Mesodermal cell (in vitro differentiated cells): ENCODE measurements around the gene IL1RAPL2.
"Not testable (repeated sequence)": the region's sequence is repeated elsewhere in the genome, so short reads cannot be mapped to it uniquely, and the experiment has no call there.

Experiments
- H3K27ac ChIP-seq: 2 replicates; pipeline ENCODE4 v1.7.0; 2013; ENCODE audit warnings: mild to moderate bottlenecking, low read depth, low read length, moderate library complexity; ENCODE audit not compliant: severe bottlenecking
- H3K36me3 ChIP-seq: 2 replicates; pipeline ENCODE4 v1.7.1; 2013; ENCODE audit warnings: mild to moderate bottlenecking, low read length, moderate library complexity; ENCODE audit not compliant: control insufficient read depth, insufficient read depth
- H3K4me1 ChIP-seq: one replicate; pipeline ENCODE4 v1.7.1; 2013; ENCODE audit warnings: mild to moderate bottlenecking, low read length; ENCODE audit not compliant: insufficient read depth, control insufficient read depth, poor library complexity, severe bottlenecking
- H3K4me3 ChIP-seq: 2 replicates; pipeline ENCODE4 v1.7.0; 2013; ENCODE audit warnings: low read length, control low read depth, mild to moderate bottlenecking; ENCODE audit not compliant: insufficient read depth, poor library complexity, severe bottlenecking; ENCODE audit errors: extremely low read depth
- H3K9me3 ChIP-seq: 2 replicates; pipeline ENCODE4 v1.7.1; 2013; ENCODE audit warnings: mild to moderate bottlenecking, low read length, moderate library complexity; ENCODE audit not compliant: control insufficient read depth
- WGBS, 2 experiments: methylation state at CpG; one replicate each; pipeline ENCODE4 v1.1.5; 2013; ENCODE audit warnings: missing lambda C conversion rate in 2 of 2; ENCODE audit not compliant: insufficient coverage in 2 of 2; 5-methylcytosine and 5-hydroxymethylcytosine counted together

The IL1RAPL2 gene

GRCh38 chrX:104854790-104855340, 288.9 kb downstream of the IL1RAPL2 start:
- no peak overlapping the region for H3K27ac ChIP-seq

GRCh38 chrX:104863466-104863865, 297.5 kb downstream of the IL1RAPL2 start:
- Histone ChIP-seq H3K36me3 (no peaks in the 10 kb centered on the region), H3K4me3 (no peak overlapping the region), H3K27ac (no peak overlapping the region), H3K9me3 (no peaks in the 10 kb centered on the region), H3K4me1 (peaks cover 7% of the 10 kb centered on the region)
- no CpG with 5 or more reads among the region's 2 CpGs for WGBS, 2 experiments

More at GRCh38 chrX:104854790-104855340, 288.9 kb downstream of the IL1RAPL2 start:
- H3K4me3 ChIP-seq = no peak overlapping the region
- H3K36me3 ChIP-seq = no peaks in the 10 kb centered on the region
- 84 to 100% methylated on average over 1 to 2 of the region's 3 CpGs for WGBS, 2 experiments
- no peaks in the 10 kb centered on the region for H3K4me1 ChIP-seq
- no peaks in the 10 kb centered on the region for H3K9me3 ChIP-seq

DNA sequence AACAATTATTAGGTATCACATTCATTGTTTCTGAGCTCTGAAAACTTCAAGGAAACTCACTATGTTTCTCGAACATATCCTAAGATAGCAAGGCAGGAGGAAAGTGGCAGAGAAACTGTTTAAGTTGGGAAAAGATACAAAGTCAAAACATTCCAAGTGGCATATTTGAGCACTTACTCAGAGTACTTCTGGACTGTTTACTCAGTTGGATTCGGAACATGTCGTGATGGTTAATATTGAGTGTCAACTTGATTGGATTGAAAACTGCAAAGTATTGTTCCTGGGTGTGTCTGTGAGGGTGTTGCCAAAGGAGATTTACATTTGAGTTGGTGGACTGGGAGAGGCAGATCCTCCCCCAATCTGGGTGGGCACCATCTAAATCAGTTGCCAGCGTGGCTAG, 298.3 kb downstream of the IL1RAPL2 start:
- Histone ChIP-seq H3K36me3 (no peaks in the 10 kb centered on the region), H3K4me1 (peaks cover 7% of the 10 kb centered on the region), H3K27ac (no peak overlapping the region), H3K4me3 (no peak overlapping the region), H3K9me3 (no peaks in the 10 kb centered on the region)
- WGBS, 2 experiments = 85% methylated on average over 2 of the region's 4 CpGs; no CpG with 5 or more reads in 1 of the 2 experiments

DNA sequence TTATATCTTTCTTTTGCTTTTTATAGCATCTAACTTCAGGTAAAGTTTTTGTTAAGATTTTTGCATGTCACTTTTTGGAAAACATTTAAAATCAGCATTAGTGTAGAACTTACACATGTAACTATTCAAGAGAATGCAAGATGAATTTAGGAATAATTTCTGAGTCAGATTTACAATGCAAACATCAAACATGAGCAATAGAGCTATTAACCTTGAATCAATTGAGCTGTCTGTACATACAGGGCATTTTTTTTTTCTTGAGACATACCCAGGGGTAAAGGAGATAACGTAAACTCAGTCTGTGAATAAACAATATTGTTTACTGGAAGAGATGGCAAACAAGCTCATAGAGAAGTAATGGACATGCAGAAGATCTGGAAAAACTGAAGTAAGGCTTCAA, 311.5 kb downstream of the IL1RAPL2 start:
- Histone ChIP-seq H3K36me3 (no peaks in the 10 kb centered on the region), H3K9me3 (no peaks in the 10 kb centered on the region), H3K4me3 (no peak overlapping the region), H3K4me1 (no peaks in the 10 kb centered on the region), H3K27ac (no peak overlapping the region)
- 83% methylated on average over 1 of the region's 1 CpG; no CpG with 5 or more reads in 1 of the 2 experiments for WGBS, 2 experiments

DNA sequence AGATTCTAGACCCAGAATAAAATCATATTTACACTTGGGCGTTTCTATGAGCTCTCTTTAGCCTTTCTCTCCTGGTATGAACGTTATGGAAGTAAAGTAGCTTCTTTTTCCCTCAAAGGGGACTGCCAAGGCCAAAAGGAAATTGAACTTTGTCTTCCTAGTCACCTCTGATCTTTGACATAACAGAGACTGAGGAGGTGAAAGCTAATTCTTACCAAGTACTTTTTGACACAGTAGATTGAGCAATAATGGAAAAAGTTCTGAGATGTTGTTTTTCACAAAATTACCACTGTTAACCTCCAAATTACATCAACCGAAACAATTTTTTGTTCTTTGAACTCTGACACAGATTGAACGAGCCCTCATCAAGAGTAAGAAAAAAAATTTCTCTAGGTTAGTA, 336.1 kb downstream of the IL1RAPL2 start:
- Histone ChIP-seq H3K36me3 (no peaks in the 10 kb centered on the region), H3K4me1 (no peaks in the 10 kb centered on the region), H3K9me3 (no peaks in the 10 kb centered on the region), H3K4me3 (no peak overlapping the region), H3K27ac (no peak overlapping the region)
- WGBS, 2 experiments = 100% methylated on average over 1 of the region's 4 CpGs; no CpG with 5 or more reads in 1 of the 2 experiments

DNA sequence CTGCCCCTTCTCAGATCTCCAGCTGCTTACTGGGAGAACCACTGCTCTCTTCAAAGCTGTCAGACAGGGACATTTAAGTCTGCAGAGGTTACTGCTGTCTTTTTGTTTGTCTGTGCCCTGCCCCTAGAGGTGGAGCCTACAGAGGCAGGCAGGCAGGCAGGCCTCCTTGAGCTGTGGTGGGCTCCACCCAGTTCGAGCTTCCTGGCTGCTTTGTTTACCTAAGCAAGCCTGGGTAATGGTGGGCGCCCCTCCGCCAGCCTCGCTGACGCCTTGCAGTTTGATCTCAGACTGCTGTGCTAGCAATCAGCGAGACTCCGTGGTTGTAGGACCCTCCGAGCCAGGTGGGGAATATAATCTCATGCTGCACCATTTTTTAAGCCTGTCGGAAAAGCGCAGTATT, 343.7 kb downstream of the IL1RAPL2 start:
- not testable (repeated sequence) for H3K36me3 ChIP-seq, H3K9me3 ChIP-seq, H3K4me1 ChIP-seq, H3K27ac ChIP-seq
- peak overlapping the region; percentile 26 for H3K4me3 ChIP-seq
- 0 to 6% methylated on average over 2 to 7 of the region's 10 CpGs for WGBS, 2 experiments

- Histone ChIP-seq H3K4me3 (no peak overlapping the region), H3K9me3 (no peaks in the 10 kb centered on the region), H3K36me3 (no peaks in the 10 kb centered on the region), H3K4me1 (peaks cover 4% of the 10 kb centered on the region), H3K27ac (peak overlapping the region; percentile 16)
Measured at GRCh38 chrX:104913348-104913747, 347.3 kb downstream of the IL1RAPL2 start.

GRCh38 chrX:104914686-104915085, 348.7 kb downstream of the IL1RAPL2 start:
- no CpG with 5 or more reads among the region's 5 CpGs for WGBS, 2 experiments
- H3K27ac ChIP-seq, H3K4me1 ChIP-seq, H3K9me3 ChIP-seq, H3K4me3 ChIP-seq, H3K36me3 ChIP-seq: not testable (repeated sequence)

GRCh38 chrX:104918122-104918521, 352.1 kb downstream of the IL1RAPL2 start:
- Histone ChIP-seq H3K9me3 (no peaks in the 10 kb centered on the region), H3K4me1 (peaks cover 4% of the 10 kb centered on the region), H3K27ac (no peak overlapping the region), H3K4me3 (no peak overlapping the region), H3K36me3 (no peaks in the 10 kb centered on the region)
- WGBS, 2 experiments = no CpG with 5 or more reads among the region's 1 CpG

- Histone ChIP-seq H3K27ac (no peak overlapping the region), H3K36me3 (no peaks in the 10 kb centered on the region), H3K9me3 (no peaks in the 10 kb centered on the region), H3K4me3 (no peak overlapping the region), H3K4me1 (no peaks in the 10 kb centered on the region)
- WGBS, 2 experiments = 92 to 100% methylated on average over 2 to 3 of the region's 9 CpGs
Measured at GRCh38 chrX:104921584-104922205, 355.7 kb downstream of the IL1RAPL2 start.

DNA sequence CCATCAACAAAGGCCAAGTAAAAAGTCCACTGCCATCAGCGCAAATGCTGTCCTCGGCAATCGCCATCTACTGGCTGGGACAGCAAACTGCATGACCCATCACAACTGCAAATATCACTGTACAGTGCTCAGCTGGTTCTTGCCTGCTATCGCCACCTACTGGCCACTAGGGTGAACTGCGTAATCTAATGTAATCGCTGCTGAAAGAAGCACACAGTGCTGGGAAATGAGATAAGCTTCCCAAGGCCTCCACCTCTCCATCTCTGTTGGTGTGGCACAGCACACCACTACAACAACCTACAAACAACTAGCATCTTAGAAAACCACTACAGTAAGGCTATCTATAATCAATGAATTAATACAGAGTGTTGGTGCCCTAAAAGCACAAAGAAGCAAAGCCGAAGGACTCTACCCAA, 356.2 kb downstream of the IL1RAPL2 start:
- H3K36me3 ChIP-seq = no peaks in the 10 kb centered on the region
- no peak overlapping the region for H3K4me3 ChIP-seq
- 0 to 13% methylated on average over 1 to 4 of the region's 7 CpGs for WGBS, 2 experiments
- H3K27ac ChIP-seq = no peak overlapping the region
- H3K4me1 ChIP-seq = no peaks in the 10 kb centered on the region
- H3K9me3 ChIP-seq = no peaks in the 10 kb centered on the region
